ENCODE results near the gene NTM.
A peak's percentile ranks its signal among the peaks of the same experiment; 100 is the strongest.
"Not testable (repeated sequence)": the region's sequence is repeated elsewhere in the genome, so short reads cannot be mapped to it uniquely, and the experiment has no call there.

The NTM gene

DNA sequence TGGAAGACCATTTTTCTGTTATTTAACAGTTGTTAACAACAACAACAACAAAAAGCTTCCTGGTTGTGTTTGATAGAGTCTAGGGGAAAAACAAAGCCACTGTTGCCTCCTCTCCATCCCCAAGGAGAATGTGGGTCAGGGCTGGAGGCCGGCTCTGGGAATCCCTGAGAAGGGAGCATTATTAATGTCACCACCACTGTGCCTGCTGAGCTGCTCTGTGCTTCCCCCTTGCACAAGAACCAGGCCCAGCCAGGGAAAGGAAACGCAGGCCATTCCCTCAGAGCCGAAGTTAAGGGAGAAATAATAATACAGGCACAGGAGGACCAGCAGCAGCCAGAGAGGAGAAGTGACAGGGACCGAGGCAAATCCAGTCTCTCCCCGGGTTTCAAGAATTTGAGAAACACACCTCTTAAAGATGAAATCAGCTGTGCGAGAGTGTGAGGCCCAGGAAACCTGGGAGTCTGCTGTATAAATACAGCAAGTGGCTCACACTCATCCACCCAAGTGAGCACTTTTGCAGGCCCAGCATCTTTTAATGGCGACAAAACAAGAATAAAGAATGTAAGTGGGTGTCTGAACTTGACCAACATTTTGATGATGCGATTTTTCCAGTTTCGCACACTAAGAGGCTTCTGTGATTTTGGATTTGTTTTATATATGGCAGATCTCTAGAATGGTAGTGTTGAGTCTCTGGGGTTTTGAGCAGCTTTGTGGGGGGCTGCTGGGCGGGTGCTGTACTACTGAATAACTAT, 539.2 kb downstream of the NTM start:
- peak; percentile 43 for DNase-seq (ENCODE audit: low read depth, low spot score)
- H3K4me3 ChIP-seq (ENCODE audit: low read depth, low read length): peak overlapping the region; percentile 93
- in situ Hi-C loops (cut with HindIII; ENCODE audit: low sequenced_read_pairs): no loop called here
- TF ChIP-seq, protein P1, sequence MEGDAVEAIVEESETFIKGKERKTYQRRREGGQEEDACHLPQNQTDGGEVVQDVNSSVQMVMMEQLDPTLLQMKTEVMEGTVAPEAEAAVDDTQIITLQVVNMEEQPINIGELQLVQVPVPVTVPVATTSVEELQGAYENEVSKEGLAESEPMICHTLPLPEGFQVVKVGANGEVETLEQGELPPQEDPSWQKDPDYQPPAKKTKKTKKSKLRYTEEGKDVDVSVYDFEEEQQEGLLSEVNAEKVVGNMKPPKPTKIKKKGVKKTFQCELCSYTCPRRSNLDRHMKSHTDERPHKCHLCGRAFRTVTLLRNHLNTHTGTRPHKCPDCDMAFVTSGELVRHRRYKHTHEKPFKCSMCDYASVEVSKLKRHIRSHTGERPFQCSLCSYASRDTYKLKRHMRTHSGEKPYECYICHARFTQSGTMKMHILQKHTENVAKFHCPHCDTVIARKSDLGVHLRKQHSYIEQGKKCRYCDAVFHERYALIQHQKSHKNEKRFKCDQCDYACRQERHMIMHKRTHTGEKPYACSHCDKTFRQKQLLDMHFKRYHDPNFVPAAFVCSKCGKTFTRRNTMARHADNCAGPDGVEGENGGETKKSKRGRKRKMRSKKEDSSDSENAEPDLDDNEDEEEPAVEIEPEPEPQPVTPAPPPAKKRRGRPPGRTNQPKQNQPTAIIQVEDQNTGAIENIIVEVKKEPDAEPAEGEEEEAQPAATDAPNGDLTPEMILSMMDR (IDR thresholded peaks at IDR 0.05; ENCODE audit: low read depth, low read length): no peak

DNA sequence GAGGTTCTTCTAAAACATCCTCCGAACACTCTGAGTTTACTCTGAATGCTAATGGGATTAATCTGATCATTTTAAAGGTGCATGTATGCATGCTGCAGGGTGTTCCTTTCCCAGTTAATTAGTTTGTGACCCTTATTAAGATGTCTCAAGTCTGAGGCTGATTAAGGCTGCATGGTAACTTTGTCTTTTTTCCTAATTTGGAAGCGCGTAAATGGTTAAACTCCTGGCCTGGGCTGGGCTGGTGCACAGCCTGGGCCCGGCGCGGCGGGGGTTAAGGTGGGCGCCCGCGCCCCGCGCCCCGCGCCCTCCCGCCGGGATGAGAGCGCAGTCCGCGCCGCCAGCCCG, 539.7 kb downstream of the NTM start:
- TF ChIP-seq, protein P1 (IDR thresholded peaks at IDR 0.05; ENCODE audit: low read depth, low read length): no peak
- DNase-seq (ENCODE audit: low read depth, low spot score): no peak
- H3K4me3 ChIP-seq (ENCODE audit: low read depth, low read length): peak overlapping the region; percentile 93
- in situ Hi-C loops (cut with HindIII; ENCODE audit: low sequenced_read_pairs): no loop called here

DNA sequence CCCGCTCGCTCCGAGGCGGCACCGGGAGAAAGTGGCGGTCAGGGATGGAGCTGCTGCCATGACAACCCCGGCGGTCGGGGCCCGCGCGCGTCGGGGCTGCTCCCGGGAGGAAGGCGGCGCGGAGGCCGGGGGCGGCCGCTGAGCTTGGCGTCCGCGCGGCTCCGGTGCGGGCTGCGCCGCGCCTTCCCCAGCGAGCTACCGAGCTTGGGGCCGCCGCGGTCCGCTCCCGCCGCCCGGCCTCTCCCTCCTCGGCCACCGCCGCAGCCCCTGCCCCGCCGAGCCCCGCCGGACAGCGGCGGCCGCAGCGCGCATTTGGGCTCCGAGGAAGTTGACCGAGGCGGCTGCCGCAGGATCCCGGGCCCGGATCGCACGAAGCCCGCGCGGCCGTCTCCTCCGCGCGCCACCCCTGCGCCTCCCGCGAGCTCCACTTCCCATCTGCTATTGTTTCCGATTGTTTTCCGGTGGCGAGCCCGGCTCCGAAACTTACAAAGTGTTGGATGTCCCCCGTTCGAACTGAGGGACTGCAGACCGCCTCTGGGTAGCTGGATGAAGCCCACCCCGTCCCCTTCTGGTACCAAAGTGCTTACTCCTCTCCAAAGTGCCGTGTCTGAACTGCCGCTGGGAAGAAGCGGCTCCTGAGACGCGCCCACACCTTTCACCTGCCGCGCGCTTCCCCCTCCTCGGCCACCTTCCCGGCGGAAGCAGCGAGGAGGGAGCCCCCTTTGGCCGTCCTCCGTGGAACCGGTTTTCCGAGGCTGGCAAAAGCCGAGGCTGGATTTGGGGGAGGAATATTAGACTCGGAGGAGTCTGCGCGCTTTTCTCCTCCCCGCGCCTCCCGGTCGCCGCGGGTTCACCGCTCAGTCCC, 540.3 kb downstream of the NTM start:
- peak; percentile 63 for DNase-seq (ENCODE audit: low read depth, low spot score)
- in situ Hi-C loops (cut with HindIII; ENCODE audit: low sequenced_read_pairs): no loop called here
- TF ChIP-seq, protein P1 (IDR thresholded peaks at IDR 0.05; ENCODE audit: low read depth, low read length): peak; percentile 19
- H3K4me3 ChIP-seq (ENCODE audit: low read depth, low read length): peak overlapping the region; percentile 93

DNA sequence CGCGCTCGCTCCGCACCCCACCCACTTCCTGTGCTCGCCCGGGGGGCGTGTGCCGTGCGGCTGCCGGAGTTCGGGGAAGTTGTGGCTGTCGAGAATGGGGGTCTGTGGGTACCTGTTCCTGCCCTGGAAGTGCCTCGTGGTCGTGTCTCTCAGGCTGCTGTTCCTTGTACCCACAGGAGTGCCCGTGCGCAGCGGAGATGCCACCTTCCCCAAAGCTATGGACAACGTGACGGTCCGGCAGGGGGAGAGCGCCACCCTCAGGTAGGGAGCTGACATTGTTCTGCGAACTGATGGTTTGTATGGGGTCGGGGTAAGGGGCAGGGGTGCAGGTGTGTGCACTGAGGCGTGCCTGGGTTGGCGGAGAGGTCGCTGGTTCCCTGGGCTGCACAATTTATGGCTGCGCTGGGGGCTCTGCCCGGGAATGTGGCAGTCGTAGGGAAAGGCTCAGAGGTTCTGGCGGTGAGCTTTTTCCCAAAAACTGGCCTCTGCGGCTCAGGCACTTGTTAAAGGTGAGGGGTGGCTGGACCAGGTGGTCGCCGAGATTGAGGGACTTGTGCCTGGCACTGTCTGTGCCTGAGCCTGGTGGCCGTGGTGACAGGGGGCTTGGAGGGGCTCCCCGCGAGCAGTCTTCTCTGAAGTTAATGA, 541.1 kb downstream of the NTM start:
- DNase-seq (ENCODE audit: low read depth, low spot score); in situ Hi-C loops (cut with HindIII; ENCODE audit: low sequenced_read_pairs): not testable (repeated sequence)
- peak overlapping the region; percentile 93 for H3K4me3 ChIP-seq (ENCODE audit: low read depth, low read length)
- TF ChIP-seq, protein P1 (IDR thresholded peaks at IDR 0.05; ENCODE audit: low read depth, low read length): peak; percentile 51

DNA sequence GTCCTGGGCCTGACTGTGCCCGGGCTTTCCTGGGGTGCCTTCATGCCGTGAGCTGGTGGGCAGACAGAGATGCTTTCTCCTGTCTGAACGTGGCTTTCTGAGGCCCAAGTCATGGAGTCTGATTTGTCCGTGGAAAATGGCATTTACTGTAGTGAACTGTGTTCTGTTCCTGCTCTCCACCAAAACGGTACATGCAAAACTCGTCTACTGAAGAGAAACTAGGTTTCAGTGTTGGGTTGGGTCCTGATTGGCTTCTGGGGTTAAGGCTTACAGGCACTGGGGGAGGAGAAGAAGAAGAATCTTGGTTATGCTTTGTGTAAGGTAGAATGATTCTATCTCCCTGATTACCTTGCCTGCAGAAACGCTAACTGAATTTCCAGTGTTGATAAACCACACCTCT, 541.7 kb downstream of the NTM start:
- TF ChIP-seq, protein P1 (IDR thresholded peaks at IDR 0.05; ENCODE audit: low read depth, low read length): no peak
- peak; percentile 40 for DNase-seq (ENCODE audit: low read depth, low spot score)
- in situ Hi-C loops (cut with HindIII; ENCODE audit: low sequenced_read_pairs): no loop called here
- peak overlapping the region; percentile 93 for H3K4me3 ChIP-seq (ENCODE audit: low read depth, low read length)

DNA sequence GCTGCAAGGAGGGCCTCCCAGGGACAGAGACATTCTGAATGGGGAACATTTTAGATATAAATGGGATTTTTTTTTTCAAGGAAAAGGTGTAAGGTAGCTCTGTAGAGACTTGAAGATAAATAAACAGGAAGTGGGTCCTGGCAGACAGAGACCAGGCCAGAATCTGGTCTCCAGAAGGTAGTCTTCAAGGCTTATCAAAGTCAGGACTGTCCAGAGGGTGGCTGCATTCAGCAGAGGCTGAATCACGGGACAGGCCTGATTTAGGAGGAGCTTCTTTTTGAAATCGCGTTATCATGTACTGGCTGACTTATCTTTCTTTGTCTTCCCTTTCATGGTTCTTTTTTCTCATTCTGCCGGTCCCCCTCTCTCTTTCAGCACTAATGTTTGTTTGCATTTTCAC, 542.9 kb downstream of the NTM start:
- in situ Hi-C loops (cut with HindIII; ENCODE audit: low sequenced_read_pairs): no loop called here
- H3K4me3 ChIP-seq (ENCODE audit: low read depth, low read length): no peak overlapping the region
- TF ChIP-seq, protein P1 (IDR thresholded peaks at IDR 0.05; ENCODE audit: low read depth, low read length): no peak

More for the DNA sequence above, 542.9 kb downstream of the NTM start:
- DNase-seq (ENCODE audit: low read depth, low spot score): peak; percentile 34

Measured in astrocyte of the spinal cord (primary cell).